Muscle of leg (tissue), 11 donors: ENCODE results near the gene LINGO1. TPM values are rescaled to one million over a fixed set of nuclear protein-coding genes. Genes with fewer than 3 reads are reported as not detected.
A peak's percentile ranks its signal among the peaks of the same experiment; 100 is the strongest.

Source experiments
- DNase-seq: peaks from one replicate; pipeline ENCODE4 v3.0.0; 2013
- H3K27ac ChIP-seq: one replicate; pipeline ENCODE4 v1.5.1; 2013; ENCODE audit warnings: mild to moderate bottlenecking, low read length, control low read depth
- H3K27me3 ChIP-seq: one replicate; pipeline ENCODE4 v1.6.1; 2013; ENCODE audit warnings: low read length; ENCODE audit not compliant: control insufficient read depth, insufficient read depth
- H3K36me3 ChIP-seq: one replicate; pipeline ENCODE4 v1.6.1; 2013; ENCODE audit warnings: low read length; ENCODE audit not compliant: control insufficient read depth, insufficient read depth
- H3K4me1 ChIP-seq: one replicate; pipeline ENCODE4 v1.6.1; 2013; ENCODE audit warnings: low read length; ENCODE audit not compliant: control insufficient read depth, insufficient read depth
- H3K4me3 ChIP-seq: one replicate; pipeline ENCODE4 v1.5.1; 2013; ENCODE audit warnings: low read length, control low read depth
- H3K9me3 ChIP-seq: replicated peaks from 2 replicates; pipeline ENCODE4 v1.6.1; 2013; ENCODE audit warnings: low read depth, low read length; ENCODE audit not compliant: control insufficient read depth
- WGBS: methylation state at CpG from one replicate; pipeline ENCODE4 v1.1.5; 2013; ENCODE audit warnings: missing lambda C conversion rate; ENCODE audit not compliant: insufficient coverage; 5-methylcytosine and 5-hydroxymethylcytosine counted together
- polyA plus RNA-seq, 8 donors: library from polyadenylated mRNA; unstranded; fragments of 120-200 nt; gene quantifications; one replicate each; pipeline versions ENCODE4 v1.2.1 to v1.2.3, GENCODE V29; 2013; ENCODE audit warnings: inconsistent platforms in 1 of 8, low replicate concordance in 1 of 8; ENCODE audit not compliant: insufficient read length in 8 of 8, insufficient read depth in 1 of 8
- total RNA-seq: library from RNA; stranded (reverse); fragments of 120-200 nt; gene quantifications from one replicate; pipeline ENCODE4 v1.2.4, GENCODE V29; 2013

LINGO1 gene
- total and polyA plus RNA-seq, 9 donors: 1.5 to 15.1 (median 10.1) TPM

DNA sequence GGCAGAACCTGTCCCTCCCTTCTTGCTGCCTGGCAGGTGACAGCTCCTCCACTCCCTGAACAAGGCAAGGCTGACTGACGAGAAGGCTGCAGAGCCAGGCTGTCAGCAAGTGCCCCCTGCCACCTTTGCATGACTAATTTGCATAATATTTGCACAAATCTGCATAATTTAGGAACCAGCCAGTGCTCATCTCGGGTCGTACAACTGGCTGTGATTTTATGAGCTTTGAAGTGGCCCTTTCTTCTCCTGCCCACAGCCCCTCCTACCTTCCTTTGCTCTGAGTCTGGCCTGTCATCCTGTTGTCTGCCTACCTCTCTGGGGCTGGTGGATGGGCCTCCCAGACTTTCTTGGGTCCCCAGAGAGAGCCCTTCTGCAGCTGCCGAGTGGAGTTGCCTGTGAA, 58.9 kb downstream of the LINGO1 start:
- Histone ChIP-seq H3K36me3 (no peaks in the 10 kb centered on the region), H3K27ac (no peak overlapping the region), H3K4me3 (no peak overlapping the region), H3K4me1 (peaks cover 37% of the 10 kb centered on the region), H3K27me3 (no peaks in the 10 kb centered on the region), H3K9me3 (no peaks in the 10 kb centered on the region)
- DNase-seq: no peak
- 13% methylated on average over 1 of the region's 4 CpGs for WGBS

DNA sequence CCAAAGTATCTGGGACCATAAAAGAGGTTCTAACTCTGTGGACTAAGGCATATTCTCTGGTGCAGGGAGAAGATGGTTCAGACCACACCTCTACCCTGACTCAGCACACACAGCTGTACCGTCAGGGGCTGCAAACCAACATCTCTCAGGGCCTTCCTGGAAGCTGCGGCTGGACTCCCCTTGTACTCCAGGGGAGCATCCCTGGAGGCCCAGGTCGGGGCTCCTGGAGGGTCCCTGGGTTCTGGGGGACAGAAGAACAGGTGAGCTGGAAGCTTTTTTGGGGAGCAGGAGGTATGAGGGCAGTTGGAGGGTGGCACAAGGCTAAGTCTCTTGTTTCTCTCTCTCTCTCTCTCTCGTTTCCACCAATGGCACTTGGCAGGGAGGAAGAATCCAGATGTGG, 60.5 kb downstream of the LINGO1 start:
- H3K27me3 ChIP-seq: no peaks in the 10 kb centered on the region
- WGBS: 20% methylated on average over 1 of the region's 4 CpGs
- H3K27ac ChIP-seq: no peak overlapping the region
- H3K4me3 ChIP-seq: no peak overlapping the region
- no peaks in the 10 kb centered on the region for H3K9me3 ChIP-seq
- H3K4me1 ChIP-seq: peaks cover 27% of the 10 kb centered on the region
- no peaks in the 10 kb centered on the region for H3K36me3 ChIP-seq
- DNase-seq: no peak

DNA sequence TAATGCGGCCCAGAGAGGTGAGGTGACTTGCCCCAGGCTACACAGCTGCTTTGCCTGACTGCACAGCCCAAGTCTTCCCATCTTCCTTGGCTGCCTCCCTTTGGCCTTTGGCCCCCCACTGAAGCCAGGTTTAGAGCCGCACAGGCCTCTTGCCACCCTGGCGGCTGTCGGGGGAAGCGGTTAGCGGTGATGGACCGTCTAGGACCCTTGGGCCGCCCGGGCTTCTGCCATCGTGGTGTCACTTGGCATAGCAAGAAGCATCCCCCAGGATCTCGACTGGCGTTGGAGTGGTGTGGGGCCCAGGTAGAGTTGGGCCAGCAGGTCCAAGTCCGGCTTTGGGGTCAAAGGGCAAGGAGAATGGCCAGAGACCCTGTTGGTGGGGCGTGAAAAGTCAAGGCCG, 61.0 kb downstream of the LINGO1 start:
- Histone ChIP-seq H3K4me3 (no peak overlapping the region), H3K36me3 (no peaks in the 10 kb centered on the region), H3K27ac (no peak overlapping the region), H3K9me3 (no peaks in the 10 kb centered on the region), H3K27me3 (no peaks in the 10 kb centered on the region), H3K4me1 (peaks cover 22% of the 10 kb centered on the region)
- 90% methylated on average over 13 of the region's 15 CpGs for WGBS
- no peak for DNase-seq

DNA sequence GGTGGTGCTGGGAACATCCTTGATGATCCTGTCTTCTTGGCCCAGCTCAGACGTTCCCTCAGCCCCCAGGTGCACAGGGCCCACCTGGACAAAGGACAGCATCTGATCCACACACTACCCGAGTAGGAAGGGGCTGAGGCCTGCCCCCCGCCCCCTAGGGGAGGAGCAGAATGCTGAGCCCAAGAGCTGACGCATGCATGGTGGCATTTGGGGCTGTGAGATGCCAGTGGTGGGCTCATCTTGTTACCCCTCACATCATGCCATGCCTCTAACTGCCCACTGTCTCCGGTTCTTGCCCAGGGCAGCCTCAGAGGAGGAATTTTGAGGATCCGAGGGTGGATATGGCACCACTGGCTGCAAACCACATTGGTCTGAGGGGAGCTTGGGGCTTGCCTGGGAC, 61.5 kb downstream of the LINGO1 start:
- Histone ChIP-seq H3K27me3 (no peaks in the 10 kb centered on the region), H3K4me1 (peaks cover 20% of the 10 kb centered on the region), H3K36me3 (no peaks in the 10 kb centered on the region), H3K9me3 (no peaks in the 10 kb centered on the region), H3K4me3 (no peak overlapping the region), H3K27ac (no peak overlapping the region)
- WGBS: 81% methylated on average over 3 of the region's 6 CpGs
- no peak for DNase-seq

DNA sequence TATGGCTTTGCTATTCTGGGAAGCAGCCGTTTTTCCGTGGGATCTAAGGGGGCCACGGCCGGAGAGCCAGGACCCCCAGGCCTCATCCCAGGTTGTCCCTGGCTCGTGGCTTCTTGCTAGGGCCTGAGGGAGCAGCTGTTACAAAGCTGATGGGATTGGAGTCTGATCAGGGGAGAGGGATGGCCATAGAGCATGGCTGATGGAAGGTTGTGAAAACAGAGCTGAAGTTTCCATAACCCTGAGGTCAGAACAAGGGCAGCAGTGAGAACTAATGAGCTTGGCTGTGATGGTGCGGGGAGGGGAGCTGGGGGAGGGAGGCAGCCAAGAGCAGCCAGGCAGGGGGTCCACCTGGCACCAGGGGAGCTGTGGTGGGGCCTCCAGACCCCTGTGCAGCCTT, 63.0 kb downstream of the LINGO1 start:
- peaks cover 20% of the 10 kb centered on the region for H3K4me1 ChIP-seq
- H3K4me3 ChIP-seq: no peak overlapping the region
- H3K27ac ChIP-seq: peak overlapping the region; percentile 15
- no peaks in the 10 kb centered on the region for H3K27me3 ChIP-seq
- WGBS: 11% methylated on average over 6 of the region's 6 CpGs
- peak; percentile 61 for DNase-seq
- no peaks in the 10 kb centered on the region for H3K36me3 ChIP-seq
- no peaks in the 10 kb centered on the region for H3K9me3 ChIP-seq

DNA sequence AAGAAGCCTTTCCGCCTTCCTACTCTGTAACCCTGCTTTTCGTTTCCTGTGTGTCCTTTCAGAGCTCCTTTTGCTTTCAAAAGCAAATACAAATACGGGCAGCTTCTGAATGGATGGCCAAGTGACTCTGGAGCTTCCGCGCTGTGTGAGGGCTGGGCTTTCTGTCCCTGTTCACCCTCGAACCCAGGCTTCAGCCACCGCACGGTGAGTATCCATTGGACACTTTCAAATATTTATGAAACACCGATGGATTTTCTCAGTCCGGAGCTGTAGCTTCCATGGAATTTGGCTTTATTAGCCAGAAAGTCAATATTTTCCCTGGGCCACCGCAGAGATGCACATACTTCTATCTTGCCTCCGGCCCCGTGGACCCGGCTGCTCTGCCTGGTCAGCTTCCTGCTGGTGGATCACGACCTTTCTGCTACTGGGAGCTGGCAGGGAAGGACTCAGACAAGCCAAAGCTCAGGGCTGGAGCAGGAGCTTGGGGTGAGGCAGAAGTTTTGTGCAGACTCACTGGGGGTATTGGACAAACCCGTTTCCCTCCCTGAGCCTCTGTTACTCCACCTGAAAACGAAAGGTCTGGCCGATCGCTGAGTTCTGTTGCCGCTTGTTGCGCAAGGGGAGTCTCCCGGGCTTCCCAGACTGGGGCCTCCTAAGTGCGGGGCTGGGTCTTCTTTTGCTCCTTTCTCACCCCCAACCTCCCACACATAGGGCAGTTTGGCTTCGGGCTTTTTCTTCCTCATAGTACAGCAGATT, 63.6 kb downstream of the LINGO1 start:
- no peaks in the 10 kb centered on the region for H3K9me3 ChIP-seq
- H3K4me3 ChIP-seq: no peak overlapping the region
- peak overlapping the region; percentile 55 for H3K27ac ChIP-seq
- no peaks in the 10 kb centered on the region for H3K36me3 ChIP-seq
- peak; percentile 59 for DNase-seq
- H3K27me3 ChIP-seq: no peaks in the 10 kb centered on the region
- WGBS: 24% methylated on average over 21 of the region's 24 CpGs
- peaks cover 20% of the 10 kb centered on the region for H3K4me1 ChIP-seq

DNA sequence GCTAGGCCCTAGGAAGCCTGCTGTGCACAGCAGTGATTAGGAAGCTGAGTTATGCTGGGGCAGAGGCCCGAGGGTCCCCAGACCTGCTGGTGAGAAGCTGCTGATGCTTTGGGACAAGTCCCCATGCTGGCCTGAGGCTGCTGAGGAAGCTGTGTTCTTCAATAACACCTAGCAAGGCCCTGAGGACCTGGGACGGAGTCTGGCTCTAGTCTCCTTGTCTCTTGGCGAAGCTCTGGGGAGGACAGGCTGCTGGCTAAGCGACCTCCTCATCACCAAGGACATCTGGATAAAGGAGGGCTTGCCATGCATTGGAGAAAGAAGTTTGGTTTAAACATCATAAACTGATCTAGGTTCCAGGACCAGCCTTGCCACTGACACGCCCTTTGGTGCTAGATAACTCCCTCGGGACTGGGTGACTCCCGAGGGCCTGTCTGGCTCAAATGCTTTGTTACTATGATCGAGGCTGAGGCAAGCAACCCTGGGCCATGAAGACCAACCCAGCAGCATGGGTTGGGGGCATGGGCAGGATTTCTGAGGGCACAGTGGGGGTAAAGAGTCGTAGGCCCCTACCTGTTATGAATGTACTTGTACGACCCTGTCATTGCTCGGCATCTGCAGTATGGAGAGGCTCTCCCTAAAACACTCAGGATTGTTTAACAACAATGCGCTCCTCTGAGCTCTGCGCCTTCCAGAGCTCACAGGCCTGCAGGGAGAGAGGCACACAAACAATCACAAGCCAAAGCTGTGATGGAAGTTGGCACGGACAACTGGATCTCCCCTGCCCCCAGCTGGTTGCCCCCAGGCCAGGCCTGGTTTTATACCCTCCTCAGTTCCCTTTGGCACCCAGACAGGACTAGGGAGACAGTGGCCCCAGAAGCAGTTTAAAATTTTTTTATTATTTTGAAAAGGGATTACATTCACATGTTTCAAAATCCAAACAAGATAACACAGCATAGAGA, 64.4 kb downstream of the LINGO1 start:
- 81% methylated on average over 9 of the region's 14 CpGs for WGBS
- H3K36me3 ChIP-seq: no peaks in the 10 kb centered on the region
- no peaks in the 10 kb centered on the region for H3K27me3 ChIP-seq
- peaks cover 20% of the 10 kb centered on the region for H3K4me1 ChIP-seq
- no peak overlapping the region for H3K4me3 ChIP-seq
- no peaks in the 10 kb centered on the region for H3K9me3 ChIP-seq
- H3K27ac ChIP-seq: peak overlapping the region; percentile 42
- no peak for DNase-seq

DNA sequence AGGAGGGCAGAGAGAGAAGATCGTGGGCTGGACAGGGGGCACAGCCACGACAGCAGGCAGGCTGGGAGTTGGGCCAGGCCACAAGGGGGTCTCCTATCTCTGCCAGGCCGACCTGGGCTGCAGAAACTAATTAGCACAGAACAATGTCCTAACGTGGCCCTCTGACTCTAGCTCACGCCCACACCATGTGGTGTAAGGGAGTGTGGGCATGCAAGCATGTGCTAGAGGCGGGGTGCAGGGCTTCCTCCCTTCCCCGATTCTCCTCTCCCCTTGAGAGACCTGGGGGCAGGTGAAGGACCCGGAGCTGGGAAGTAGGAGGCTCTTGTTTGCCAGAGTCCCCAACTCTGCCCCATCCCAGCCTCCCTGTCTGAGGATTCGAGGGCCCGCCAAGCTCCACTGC, 65.5 kb downstream of the LINGO1 start:
- H3K27me3 ChIP-seq: no peaks in the 10 kb centered on the region
- no peak overlapping the region for H3K4me3 ChIP-seq
- peaks cover 20% of the 10 kb centered on the region for H3K4me1 ChIP-seq
- H3K9me3 ChIP-seq: no peaks in the 10 kb centered on the region
- H3K36me3 ChIP-seq: no peaks in the 10 kb centered on the region
- 81% methylated on average over 6 of the region's 10 CpGs for WGBS
- no peak overlapping the region for H3K27ac ChIP-seq
- no peak for DNase-seq

DNA sequence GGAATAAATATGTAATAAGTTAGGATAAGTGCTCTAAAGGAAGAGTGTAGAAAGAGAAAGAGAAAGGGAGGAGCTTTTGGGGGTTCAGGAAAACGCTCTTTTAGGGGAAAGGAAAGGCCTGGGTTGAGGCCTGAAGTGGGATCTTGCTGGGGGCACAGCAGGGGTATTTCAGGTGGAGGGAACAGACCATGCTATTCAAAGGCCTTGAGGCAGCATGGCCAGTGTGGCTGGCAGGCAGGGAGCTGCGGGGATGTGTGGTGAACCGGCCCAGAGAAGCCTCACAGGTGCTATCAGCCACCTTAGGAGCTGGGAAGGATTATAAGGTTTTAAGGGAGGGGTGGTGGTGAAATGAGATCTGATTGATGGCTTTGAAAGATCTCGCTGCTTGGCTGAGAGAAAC, 66.6 kb downstream of the LINGO1 start:
- no peaks in the 10 kb centered on the region for H3K9me3 ChIP-seq
- peaks cover 20% of the 10 kb centered on the region for H3K4me1 ChIP-seq
- WGBS: 80% methylated on average over 4 of the region's 4 CpGs
- DNase-seq: no peak
- H3K36me3 ChIP-seq: no peaks in the 10 kb centered on the region
- H3K4me3 ChIP-seq: no peak overlapping the region
- H3K27ac ChIP-seq: no peak overlapping the region
- no peaks in the 10 kb centered on the region for H3K27me3 ChIP-seq

DNA sequence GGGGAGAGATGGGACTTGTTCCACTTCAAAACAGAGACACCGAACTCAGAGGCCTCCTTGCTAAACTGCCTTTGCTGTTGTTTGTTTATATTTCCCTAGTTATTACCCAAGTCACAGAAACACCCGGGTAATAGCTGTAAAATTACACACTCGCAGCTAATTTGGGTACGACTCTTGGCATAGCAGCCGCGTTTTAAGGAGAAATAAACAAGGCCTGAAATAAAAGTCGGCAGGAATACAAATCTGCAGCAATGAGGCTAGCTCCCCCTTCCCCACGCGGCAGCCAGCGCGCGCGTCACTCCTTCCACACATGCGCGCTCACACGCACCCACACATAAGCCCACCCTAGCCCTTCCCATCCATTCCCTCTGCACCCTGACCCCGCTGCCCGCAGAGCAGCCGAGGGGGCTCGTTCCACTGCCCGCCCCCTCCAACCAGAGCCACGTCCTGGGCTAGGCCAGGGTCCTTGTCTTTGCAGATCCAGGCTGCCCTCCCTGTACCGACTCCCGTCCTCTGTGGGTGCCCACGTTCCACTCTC, 67.3 kb downstream of the LINGO1 start:
- 80% methylated on average over 24 of the region's 25 CpGs for WGBS
- Histone ChIP-seq H3K36me3 (no peaks in the 10 kb centered on the region), H3K4me1 (peaks cover 20% of the 10 kb centered on the region), H3K4me3 (no peak overlapping the region), H3K27ac (no peak overlapping the region), H3K9me3 (no peaks in the 10 kb centered on the region), H3K27me3 (no peaks in the 10 kb centered on the region)
- no peak for DNase-seq
